Measurements from ENCODE around the gene DLGAP1.

The DLGAP1 gene

DNA sequence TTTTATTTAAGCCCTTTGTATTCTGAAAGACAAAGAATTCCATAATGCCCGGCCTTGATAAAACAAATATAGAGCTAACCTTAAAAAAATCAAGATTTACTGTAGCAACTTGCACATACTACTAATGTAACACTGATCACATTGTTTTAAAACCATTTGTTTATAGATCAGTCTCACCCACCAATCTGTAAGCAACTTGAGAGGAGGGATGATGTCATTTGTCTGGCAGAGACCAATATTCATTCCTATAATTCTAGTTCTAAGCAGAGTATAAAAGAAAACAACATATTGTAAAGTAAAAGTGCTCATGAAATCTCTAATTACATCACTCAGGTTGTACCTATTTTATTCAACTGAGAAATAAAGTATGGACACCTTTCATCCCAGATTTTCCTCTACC is 624.5 kb downstream of the DLGAP1 start:
- DNase-seq (ENCODE audit: low read depth) = no peak
- no peak overlapping the region for H3K4me3 ChIP-seq (ENCODE audit: control insufficient read depth, low read depth, low read length)

DNA sequence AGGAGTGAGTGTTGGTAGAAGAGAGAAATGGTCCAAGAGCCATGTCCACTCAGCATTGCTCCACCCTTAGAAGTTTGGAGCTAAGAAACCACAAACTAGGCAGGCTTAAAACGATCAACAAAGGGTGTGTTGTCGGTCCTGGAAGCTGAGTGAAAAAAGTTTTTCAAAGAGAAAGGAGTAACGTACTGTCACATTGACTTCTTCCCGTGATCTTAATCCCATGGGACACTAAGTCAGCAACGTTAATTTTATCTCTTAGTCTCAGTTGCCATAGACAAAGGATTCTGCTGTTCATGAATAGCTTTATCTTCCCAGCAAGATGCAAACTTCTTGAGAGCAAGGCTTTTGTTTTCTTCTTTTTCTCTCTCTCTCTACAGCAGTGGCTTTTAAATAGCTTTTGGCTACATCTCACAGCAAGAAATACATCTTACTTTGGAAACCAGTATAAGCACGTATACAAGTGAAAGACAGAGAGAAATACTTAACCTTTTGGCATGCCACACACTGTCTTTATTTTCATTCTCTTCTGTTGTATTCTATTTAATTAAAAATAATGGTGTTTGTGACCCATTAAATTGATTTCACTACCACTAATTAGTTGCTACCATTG is 627.8 kb downstream of the DLGAP1 start:
- no peak overlapping the region for H3K4me3 ChIP-seq (ENCODE audit: control insufficient read depth, low read depth, low read length)
- no peak for TF ChIP-seq CTCF (conservative IDR thresholded peaks at IDR 0.05; ENCODE audit: control insufficient read depth, insufficient read depth, low read depth, low read length)
- no peak for DNase-seq (ENCODE audit: low read depth)

More for the DNA sequence above, 624.5 kb downstream of the DLGAP1 start:
- TF ChIP-seq CTCF (conservative IDR thresholded peaks at IDR 0.05; ENCODE audit: control insufficient read depth, insufficient read depth, low read depth, low read length) = no peak

GRCh38 chr18:3826021-3826420 is 629.1 kb downstream of the DLGAP1 start:
- no peak overlapping the region for H3K4me3 ChIP-seq (ENCODE audit: control insufficient read depth, low read depth, low read length)
- no peak for DNase-seq (ENCODE audit: low read depth)
- TF ChIP-seq CTCF (conservative IDR thresholded peaks at IDR 0.05; ENCODE audit: control insufficient read depth, insufficient read depth, low read depth, low read length) = no peak

DNA sequence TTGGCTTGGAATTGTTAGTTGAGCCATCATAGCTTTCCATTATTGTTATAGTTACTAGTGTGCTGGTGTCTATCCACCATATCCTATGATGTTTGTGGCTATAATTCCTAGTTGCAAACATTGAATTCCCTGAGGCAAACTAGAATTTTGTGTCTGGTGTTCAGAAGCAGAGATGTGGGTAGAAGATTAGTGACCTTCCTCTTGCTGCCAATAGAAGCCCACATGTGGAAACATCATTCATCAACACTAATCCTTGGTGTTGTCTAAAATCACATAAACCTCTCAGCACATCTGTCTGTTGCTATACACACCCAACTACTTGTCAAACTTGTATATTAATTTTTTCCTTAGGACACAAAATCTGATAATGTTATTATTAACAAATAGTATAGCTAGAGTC is 631.0 kb downstream of the DLGAP1 start:
- no peak for TF ChIP-seq CTCF (conservative IDR thresholded peaks at IDR 0.05; ENCODE audit: control insufficient read depth, insufficient read depth, low read depth, low read length)
- no peak overlapping the region for H3K4me3 ChIP-seq (ENCODE audit: control insufficient read depth, low read depth, low read length)
- peak; percentile 21 for DNase-seq (ENCODE audit: low read depth)

- DNase-seq (ENCODE audit: low read depth) = no peak
- TF ChIP-seq CTCF (conservative IDR thresholded peaks at IDR 0.05; ENCODE audit: control insufficient read depth, insufficient read depth, low read depth, low read length) = no peak
- no peak overlapping the region for H3K4me3 ChIP-seq (ENCODE audit: control insufficient read depth, low read depth, low read length)
These were observed 632.0 kb downstream of the DLGAP1 start for GRCh38 chr18:3823073-3823472.

GRCh38 chr18:3821524-3821923 is 633.6 kb downstream of the DLGAP1 start:
- no peak for DNase-seq (ENCODE audit: low read depth)
- TF ChIP-seq CTCF (conservative IDR thresholded peaks at IDR 0.05; ENCODE audit: control insufficient read depth, insufficient read depth, low read depth, low read length) = no peak
- no peak overlapping the region for H3K4me3 ChIP-seq (ENCODE audit: control insufficient read depth, low read depth, low read length)

- no peak for TF ChIP-seq CTCF (conservative IDR thresholded peaks at IDR 0.05; ENCODE audit: control insufficient read depth, insufficient read depth, low read depth, low read length)
- no peak for DNase-seq (ENCODE audit: low read depth)
- no peak overlapping the region for H3K4me3 ChIP-seq (ENCODE audit: control insufficient read depth, low read depth, low read length)
These were observed 635.1 kb downstream of the DLGAP1 start for GRCh38 chr18:3819961-3820360.
